Measurements from ENCODE around the gene C2orf72. TPM values are rescaled to one million over a fixed set of nuclear protein-coding genes. Genes with fewer than 3 reads are reported as not detected.
"Not testable (repeated sequence)": the region's sequence is repeated elsewhere in the genome, so short reads cannot be mapped to it uniquely, and the experiment has no call there.

The C2orf72 gene
- total and polyA plus RNA-seq, 7 experiments from 2014 or later = 0.60 TPM; not detected in 6

DNA sequence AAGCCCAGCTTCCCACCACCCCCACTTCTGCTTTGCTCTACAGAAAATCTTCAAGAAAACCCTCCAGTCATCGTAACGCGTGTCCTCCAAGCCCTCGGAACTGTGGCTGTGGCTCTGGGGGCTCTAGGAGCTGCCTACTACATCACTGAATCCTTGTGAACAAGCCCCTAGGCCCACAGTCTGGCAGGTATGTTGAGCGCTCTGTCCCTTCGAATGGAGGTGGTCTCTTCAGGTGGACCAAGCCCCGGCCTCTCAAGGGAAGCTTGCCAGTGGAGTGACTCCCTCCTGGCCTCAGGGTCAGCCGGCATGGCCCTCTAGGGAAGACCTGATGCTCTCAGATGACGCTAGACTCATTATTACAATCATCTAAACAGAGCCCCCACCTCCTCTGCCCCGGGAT lies 34.7 kb upstream of the C2orf72 start:
- Mint-ChIP-seq H3K4me3 (no peak overlapping the region), H3K27ac (no peak overlapping the region), H3K27me3 (peaks cover 24 to 59% (median 41%) of the 10 kb centered on the region in 5 donors), H3K9me3 (peaks cover 0 to 16% (median 5%) of the 10 kb centered on the region in 11 donors), H3K36me3 (peaks cover 0 to 14% (median 9%) of the 10 kb centered on the region in 5 donors), H3K4me1 (peaks cover 0 to 3% (median 0%) of the 10 kb centered on the region in 7 donors)
- Histone ChIP-seq H3K27me3 (ENCODE audit: control insufficient read depth in 2 of 2, insufficient read depth in 2 of 2, low read length in 2 of 2) (no peaks in the 10 kb centered on the region), H3K36me3 (ENCODE audit: control insufficient read depth in 2 of 3, insufficient read depth in 3 of 3, low read length in 3 of 3) (no peaks in the 10 kb centered on the region), H3K27ac (ENCODE audit: low read depth, low read length) (no peak overlapping the region), H3K4me3 (ENCODE audit: low read length) (no peak overlapping the region), H3K4me1 (ENCODE audit: control insufficient read depth in 2 of 2, insufficient read depth in 2 of 2, low read length in 2 of 2) (no peaks in the 10 kb centered on the region), H3K9me3 (ENCODE audit: control insufficient read depth in 2 of 3, low read length in 3 of 3) (no peaks in the 10 kb centered on the region)
- ChIA-PET CTCF (interaction anchor here (1.3 kb wide), 1 partner anchor 15 kb away, joined by 5 read pairs; no protein-coding TSS in a partner anchor), POLR2A (no interaction called here)
- ATAC-seq = no peak
- intact Hi-C loops (cut with micrococcal nuclease) = no loop called here
- no peak for DNase-seq

DNA sequence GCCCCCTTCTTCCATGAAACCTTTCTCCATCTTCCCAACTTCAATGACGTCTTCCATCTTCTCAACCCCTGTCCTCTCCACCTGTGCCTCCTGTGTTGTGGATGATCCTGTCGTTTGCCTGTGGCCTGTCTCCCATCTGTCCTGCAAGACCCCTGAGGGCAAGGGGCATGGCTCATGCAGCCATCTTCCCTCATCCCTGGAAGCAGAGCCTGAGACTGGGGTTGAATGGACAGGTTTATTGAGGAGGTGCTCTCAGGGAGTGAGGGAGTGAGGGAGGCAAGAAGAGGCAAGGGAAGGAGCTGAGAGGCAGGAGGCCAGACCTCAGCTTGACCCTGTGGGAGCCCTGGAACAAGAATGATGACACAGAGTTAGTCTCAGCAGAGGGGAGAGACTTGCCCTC lies 34.1 kb upstream of the C2orf72 start:
- POLR2A ChIA-PET = no interaction called here
- Histone ChIP-seq H3K9me3 (ENCODE audit: control insufficient read depth in 2 of 3, low read length in 3 of 3) (no peaks in the 10 kb centered on the region), H3K36me3 (ENCODE audit: control insufficient read depth in 2 of 3, insufficient read depth in 3 of 3, low read length in 3 of 3) (no peaks in the 10 kb centered on the region), H3K4me1 (ENCODE audit: control insufficient read depth in 2 of 2, insufficient read depth in 2 of 2, low read length in 2 of 2) (no peaks in the 10 kb centered on the region), H3K27ac (ENCODE audit: low read depth, low read length) (no peak overlapping the region), H3K27me3 (ENCODE audit: control insufficient read depth in 2 of 2, insufficient read depth in 2 of 2, low read length in 2 of 2) (no peaks in the 10 kb centered on the region), H3K4me3 (ENCODE audit: low read length) (no peak overlapping the region)
- Mint-ChIP-seq H3K4me3 (no peak overlapping the region), H3K9me3 (peaks cover 0 to 14% (median 5%) of the 10 kb centered on the region in 11 donors), H3K27ac (no peak overlapping the region), H3K36me3 (peaks cover 0 to 14% (median 9%) of the 10 kb centered on the region in 5 donors), H3K27me3 (peaks cover 24 to 56% (median 36%) of the 10 kb centered on the region in 5 donors), H3K4me1 (peaks cover 0 to 3% (median 0%) of the 10 kb centered on the region in 7 donors)
- DNase-seq (no peak), ATAC-seq (no peak)
- CTCF ChIA-PET = interaction anchor here (1.3 kb wide), 1 partner anchor 15 kb away, joined by 5 read pairs; no protein-coding TSS in a partner anchor
- intact Hi-C loops (cut with micrococcal nuclease) = no loop called here

DNA sequence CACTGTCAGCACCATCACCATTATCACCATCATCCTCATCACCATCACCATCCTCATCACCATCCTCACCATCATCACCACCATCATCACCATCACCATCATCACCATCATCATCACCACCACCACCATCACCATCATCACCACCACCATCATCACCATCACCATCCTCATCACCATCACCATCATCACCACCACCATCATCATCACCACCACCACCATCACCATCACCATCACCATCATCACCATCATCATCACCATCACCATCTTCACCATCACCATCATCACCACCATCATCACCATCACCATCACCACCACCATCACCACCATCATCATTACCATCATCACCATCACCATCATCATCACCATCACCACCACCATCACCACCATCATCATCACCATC lies 32.4 kb upstream of the C2orf72 start:
- DNase-seq; ATAC-seq; H3K9me3 ChIP-seq (ENCODE audit: control insufficient read depth in 2 of 3, low read length in 3 of 3); CTCF ChIA-PET; H3K4me1 Mint-ChIP-seq; H3K27ac ChIP-seq (ENCODE audit: low read depth, low read length); H3K36me3 ChIP-seq (ENCODE audit: control insufficient read depth in 2 of 3, insufficient read depth in 3 of 3, low read length in 3 of 3); H3K4me3 ChIP-seq (ENCODE audit: low read length); H3K4me1 ChIP-seq (ENCODE audit: control insufficient read depth in 2 of 2, insufficient read depth in 2 of 2, low read length in 2 of 2); H3K4me3 Mint-ChIP-seq; H3K27me3 ChIP-seq (ENCODE audit: control insufficient read depth in 2 of 2, insufficient read depth in 2 of 2, low read length in 2 of 2); intact Hi-C loops (cut with micrococcal nuclease): not testable (repeated sequence)
- POLR2A ChIA-PET = interaction anchor here (0.6 kb wide), 1 partner anchor 181 kb away, joined by 3 read pairs; no protein-coding TSS in a partner anchor
- H3K27ac Mint-ChIP-seq = peak overlapping the region in 1 of 9 donors; percentile 2
- H3K27me3 Mint-ChIP-seq = peaks cover 16 to 43% (median 26%) of the 10 kb centered on the region in 5 donors
- peaks cover 0 to 14% (median 9%) of the 10 kb centered on the region in 5 donors for H3K36me3 Mint-ChIP-seq
- H3K9me3 Mint-ChIP-seq = peaks cover 0 to 12% (median 5%) of the 10 kb centered on the region in 11 donors

DNA sequence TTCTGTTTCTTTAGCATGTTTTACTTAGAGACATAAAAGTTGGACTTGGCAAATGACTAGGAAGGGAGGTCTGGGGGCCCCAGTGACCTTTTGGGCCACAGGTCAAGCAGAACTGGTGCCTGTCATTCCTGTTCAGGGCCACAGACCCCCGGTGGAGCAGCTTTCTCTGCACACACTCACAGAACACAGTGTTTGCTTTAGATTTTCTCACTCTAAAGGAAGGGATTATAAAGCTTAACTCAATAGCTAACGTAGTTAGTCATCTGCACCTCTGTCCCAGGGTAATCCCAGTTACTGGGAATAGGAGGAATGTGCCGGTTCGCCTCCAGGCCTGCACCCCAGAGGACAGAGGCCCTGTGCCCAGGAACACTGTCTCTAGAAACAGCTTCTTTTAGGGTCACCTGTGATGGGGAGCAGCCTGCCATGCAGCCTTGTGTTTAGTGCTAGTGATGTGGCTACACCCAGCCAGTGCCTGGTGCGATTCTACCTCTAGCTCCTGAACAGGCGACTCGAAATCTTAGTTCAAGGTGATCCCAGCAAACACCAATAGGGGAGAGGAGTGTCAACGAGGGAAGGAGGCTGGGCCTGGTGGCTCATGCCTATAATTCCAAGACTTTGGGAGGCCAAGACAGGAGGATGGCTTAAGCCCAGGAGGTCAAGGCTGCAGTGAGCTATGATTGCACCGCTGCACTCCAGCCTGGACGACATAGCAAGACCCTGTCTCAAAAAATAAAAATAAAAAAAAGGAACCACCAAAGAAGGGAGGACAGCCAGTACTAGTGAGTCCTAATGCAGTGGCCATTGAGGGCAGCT lies 29.8 kb upstream of the C2orf72 start:
- Histone ChIP-seq H3K9me3 (ENCODE audit: control insufficient read depth in 2 of 3, low read length in 3 of 3) (no peaks in the 10 kb centered on the region), H3K27me3 (ENCODE audit: control insufficient read depth in 2 of 2, insufficient read depth in 2 of 2, low read length in 2 of 2) (no peaks in the 10 kb centered on the region), H3K36me3 (ENCODE audit: control insufficient read depth in 2 of 3, insufficient read depth in 3 of 3, low read length in 3 of 3) (no peaks in the 10 kb centered on the region), H3K4me1 (ENCODE audit: control insufficient read depth in 2 of 2, insufficient read depth in 2 of 2, low read length in 2 of 2) (no peaks in the 10 kb centered on the region), H3K4me3 (ENCODE audit: low read length) (no peak overlapping the region), H3K27ac (ENCODE audit: low read depth, low read length) (no peak overlapping the region)
- intact Hi-C loops (cut with micrococcal nuclease) = no loop called here
- Mint-ChIP-seq H3K4me3 (no peak overlapping the region), H3K27me3 (peaks cover 0 to 18% (median 10%) of the 10 kb centered on the region in 5 donors), H3K27ac (no peak overlapping the region), H3K36me3 (peaks cover 0 to 9% (median 5%) of the 10 kb centered on the region in 5 donors), H3K4me1 (no peaks in the 10 kb centered on the region), H3K9me3 (peaks cover 0 to 12% (median 5%) of the 10 kb centered on the region in 11 donors)
- DNase-seq = no peak
- POLR2A ChIA-PET = interaction anchor here (0.6 kb wide), 1 partner anchor 88 kb away, joined by 3 read pairs; no protein-coding TSS in a partner anchor
- ATAC-seq = no peak
- CTCF ChIA-PET = interaction anchor here (0.7 to 1.1 kb wide), 2 partner anchors 20 to 211 kb away, joined by 3 to 5 read pairs; no protein-coding TSS in a partner anchor

DNA sequence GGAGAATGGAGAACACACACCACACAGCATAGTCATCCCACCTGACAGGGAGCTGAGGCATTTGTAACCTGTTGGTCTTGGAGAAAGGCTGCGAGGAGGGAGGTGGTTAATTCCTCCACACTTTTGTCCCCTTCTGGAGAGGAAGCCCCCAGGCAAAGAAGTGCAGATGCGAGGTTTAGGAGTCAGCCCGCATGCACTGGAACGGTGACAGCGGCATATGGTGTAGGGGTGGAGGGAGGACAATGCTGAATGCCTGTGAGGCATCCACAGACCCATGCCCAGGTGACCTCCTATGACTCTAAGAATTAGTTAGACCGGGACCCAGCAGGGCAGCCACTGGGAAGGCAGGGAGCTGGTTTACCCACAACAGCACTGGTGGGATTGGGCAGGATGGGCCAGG lies 29.2 kb upstream of the C2orf72 start:
- ChIA-PET POLR2A (no interaction called here), CTCF (interaction anchor here (0.5 kb wide), 1 partner anchor 40 kb away, joined by 3 read pairs; no protein-coding TSS in a partner anchor)
- no peaks in the 10 kb centered on the region for H3K36me3 ChIP-seq (ENCODE audit: control insufficient read depth in 2 of 3, insufficient read depth in 3 of 3, low read length in 3 of 3)
- no peak overlapping the region for H3K27ac ChIP-seq (ENCODE audit: low read depth, low read length)
- no peaks in the 10 kb centered on the region for H3K4me1 ChIP-seq (ENCODE audit: control insufficient read depth in 2 of 2, insufficient read depth in 2 of 2, low read length in 2 of 2)
- Mint-ChIP-seq H3K27me3 (peaks cover 0 to 15% (median 10%) of the 10 kb centered on the region in 5 donors), H3K9me3 (peaks cover 0 to 12% (median 5%) of the 10 kb centered on the region in 11 donors), H3K36me3 (peaks cover 0 to 9% (median 5%) of the 10 kb centered on the region in 5 donors), H3K4me3 (no peak overlapping the region), H3K4me1 (no peaks in the 10 kb centered on the region), H3K27ac (no peak overlapping the region)
- DNase-seq = no peak
- no peaks in the 10 kb centered on the region for H3K27me3 ChIP-seq (ENCODE audit: control insufficient read depth in 2 of 2, insufficient read depth in 2 of 2, low read length in 2 of 2)
- no peaks in the 10 kb centered on the region for H3K9me3 ChIP-seq (ENCODE audit: control insufficient read depth in 2 of 3, low read length in 3 of 3)
- ATAC-seq = peak; percentile 8
- no peak overlapping the region for H3K4me3 ChIP-seq (ENCODE audit: low read length)
- intact Hi-C loops (cut with micrococcal nuclease) = no loop called here

DNA sequence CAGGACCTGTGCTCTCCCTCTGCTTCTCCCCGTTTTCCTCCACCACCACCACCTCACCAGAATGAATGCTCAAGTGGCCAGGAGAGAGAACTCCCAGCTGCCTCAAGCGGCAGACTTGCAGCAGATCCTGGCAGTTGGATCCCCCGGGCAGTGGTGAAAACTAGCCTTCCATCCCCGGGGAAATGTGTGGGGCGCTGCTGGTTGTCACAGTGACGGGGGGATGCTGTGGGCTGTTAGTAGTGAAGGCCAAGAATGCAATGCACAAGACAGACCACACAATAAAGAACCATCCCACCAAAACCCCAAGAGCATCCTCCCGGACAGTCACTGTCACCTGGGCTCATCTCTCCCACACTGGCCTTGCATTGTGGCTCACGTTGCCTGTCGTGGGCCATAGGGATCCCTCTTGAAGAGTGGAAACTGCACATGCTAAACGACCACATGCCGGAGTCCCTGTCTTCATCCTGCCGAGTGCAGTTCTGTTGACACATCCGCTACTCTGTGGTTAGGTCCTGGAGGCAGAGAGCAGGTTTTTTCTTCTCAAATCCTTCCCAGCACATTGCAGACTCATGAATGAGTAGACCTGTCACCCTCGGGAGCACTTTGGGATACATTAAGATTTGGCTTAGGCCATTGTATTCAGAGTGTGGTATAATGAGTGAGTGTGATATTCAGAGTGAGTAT lies 27.9 kb upstream of the C2orf72 start:
- Mint-ChIP-seq H3K27ac (no peak overlapping the region), H3K27me3 (peaks cover under 1 to 14% (median 10%) of the 10 kb centered on the region in 5 donors)

More for the DNA sequence above, 27.9 kb upstream of the C2orf72 start:
- ChIA-PET POLR2A (no interaction called here), CTCF (no interaction called here)
- Histone ChIP-seq H3K27ac (ENCODE audit: low read depth, low read length) (no peak overlapping the region), H3K4me1 (ENCODE audit: control insufficient read depth in 2 of 2, insufficient read depth in 2 of 2, low read length in 2 of 2) (no peaks in the 10 kb centered on the region), H3K9me3 (ENCODE audit: control insufficient read depth in 2 of 3, low read length in 3 of 3) (no peaks in the 10 kb centered on the region), H3K4me3 (ENCODE audit: low read length) (no peak overlapping the region), H3K27me3 (ENCODE audit: control insufficient read depth in 2 of 2, insufficient read depth in 2 of 2, low read length in 2 of 2) (no peaks in the 10 kb centered on the region), H3K36me3 (ENCODE audit: control insufficient read depth in 2 of 3, insufficient read depth in 3 of 3, low read length in 3 of 3) (no peaks in the 10 kb centered on the region)
- H3K4me3 Mint-ChIP-seq = no peak overlapping the region
- no peaks in the 10 kb centered on the region for H3K4me1 Mint-ChIP-seq
- H3K9me3 Mint-ChIP-seq = peaks cover 0 to 12% (median 5%) of the 10 kb centered on the region in 11 donors
- DNase-seq (no peak), ATAC-seq (no peak)
- intact Hi-C loops (cut with micrococcal nuclease) = no loop called here
- peaks cover 0 to 9% (median 5%) of the 10 kb centered on the region in 5 donors for H3K36me3 Mint-ChIP-seq
